GM18858 (cell line): Measurements from ENCODE around the gene MGLL.

Source experiments
- ATAC-seq: cut with Tn5 transposase; IDR thresholded peaks from one replicate; pipeline ENCODE4 v1.9.1; 2021; ENCODE audit not compliant: unreplicated experiment

The MGLL gene

GRCh38 chr3:127790882-127791183 lies 31.5 kb downstream of the MGLL start:
- no peak for ATAC-seq

GRCh38 chr3:127789990-127790881 lies 32.1 kb downstream of the MGLL start:
- no peak for ATAC-seq

- ATAC-seq, result no peak
These were observed 33.3 kb downstream of the MGLL start for GRCh38 chr3:127789051-127789450.

GRCh38 chr3:127788451-127788909 lies 33.8 kb downstream of the MGLL start:
- ATAC-seq, result no peak

- no peak for ATAC-seq
These were observed 34.5 kb downstream of the MGLL start for GRCh38 chr3:127787571-127788365.

- no peak for ATAC-seq
These were observed 35.2 kb downstream of the MGLL start for GRCh38 chr3:127787071-127787490.

- ATAC-seq, result no peak
These were observed 35.8 kb downstream of the MGLL start for GRCh38 chr3:127786353-127787070.

GRCh38 chr3:127785711-127786265 lies 36.5 kb downstream of the MGLL start:
- no peak for ATAC-seq

- ATAC-seq, result no peak
These were observed 37.2 kb downstream of the MGLL start for GRCh38 chr3:127784865-127785710.

- ATAC-seq, result no peak
These were observed 38.0 kb downstream of the MGLL start for GRCh38 chr3:127784283-127784682.

GRCh38 chr3:127783642-127784160 lies 38.6 kb downstream of the MGLL start:
- ATAC-seq, result no peak

- ATAC-seq, result no peak
These were observed 39.1 kb downstream of the MGLL start for GRCh38 chr3:127783166-127783565.

- no peak for ATAC-seq
These were observed 40.8 kb downstream of the MGLL start for GRCh38 chr3:127781411-127782001.

- ATAC-seq, result no peak
These were observed 41.5 kb downstream of the MGLL start for GRCh38 chr3:127780536-127781400.

GRCh38 chr3:127779747-127780146 lies 42.6 kb downstream of the MGLL start:
- peak; percentile 45 for ATAC-seq

- ATAC-seq, result no peak
These were observed 44.2 kb downstream of the MGLL start for GRCh38 chr3:127777921-127778656.

- ATAC-seq, result no peak
These were observed 45.0 kb downstream of the MGLL start for GRCh38 chr3:127777332-127777731.

GRCh38 chr3:127776347-127776746 lies 46.0 kb downstream of the MGLL start:
- no peak for ATAC-seq
